Activated T-helper 1 cell treated with anti-CD3 and anti-CD28 coated beads, Interleukin-12 subunit alpha, Interleukin-12 subunit beta, Interleukin-2, Interleukin-4 antibody, amounts not matched to agents 30 ng/mL and 10 ng/mL and 1 ng/mL, durations not matched to agents 14 hours and 24 hours and 36 hours (primary cell): ENCODE data around the gene PRAF2. TPM values are rescaled to one million over a fixed set of nuclear protein-coding genes. Genes with fewer than 3 reads are reported as not detected.
A peak's percentile ranks its signal among the peaks of the same experiment; 100 is the strongest.

Source experiments
- DNase-seq: peaks from one replicate; pipeline ENCODE4 v3.0.0; 2021; ENCODE audit warnings: low spot score
- H3K27ac Mint-ChIP-seq: one replicate; pipeline ENCODE4 v1.8.0; 2021; ENCODE audit warnings: mild to moderate bottlenecking, mixed read lengths
- H3K27me3 Mint-ChIP-seq: one replicate; pipeline ENCODE4 v1.8.0; 2022; ENCODE audit warnings: mild to moderate bottlenecking, moderate library complexity, mixed read lengths; ENCODE audit not compliant: insufficient read depth
- H3K36me3 Mint-ChIP-seq: one replicate; pipeline ENCODE4 v1.8.0; 2021; ENCODE audit warnings: low read depth, mixed read lengths
- H3K4me1 Mint-ChIP-seq: one replicate; pipeline ENCODE4 v1.8.0; 2021; ENCODE audit warnings: low read depth, mixed read lengths
- H3K4me3 Mint-ChIP-seq: one replicate; pipeline ENCODE4 v1.8.0; 2021; ENCODE audit warnings: mild to moderate bottlenecking, moderate library complexity, mixed read lengths
- H3K9me3 Mint-ChIP-seq: one replicate; pipeline ENCODE4 v1.8.0; 2021; ENCODE audit warnings: mixed read lengths
- intact Hi-C: fragments of 100-400 bp; cut with micrococcal nuclease; formaldehyde crosslinking; loops from one replicate; pipeline ENCODE4 v1.15.1; 2024
- total RNA-seq: library from RNA; stranded (reverse); gene quantifications from 2 replicates; pipeline ENCODE4 v1.2.3, GENCODE V29; 2022

PRAF2 gene, protein sequence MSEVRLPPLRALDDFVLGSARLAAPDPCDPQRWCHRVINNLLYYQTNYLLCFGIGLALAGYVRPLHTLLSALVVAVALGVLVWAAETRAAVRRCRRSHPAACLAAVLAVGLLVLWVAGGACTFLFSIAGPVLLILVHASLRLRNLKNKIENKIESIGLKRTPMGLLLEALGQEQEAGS
- 14.9 and 15.4 TPM in 2 replicates for total RNA-seq

DNA sequence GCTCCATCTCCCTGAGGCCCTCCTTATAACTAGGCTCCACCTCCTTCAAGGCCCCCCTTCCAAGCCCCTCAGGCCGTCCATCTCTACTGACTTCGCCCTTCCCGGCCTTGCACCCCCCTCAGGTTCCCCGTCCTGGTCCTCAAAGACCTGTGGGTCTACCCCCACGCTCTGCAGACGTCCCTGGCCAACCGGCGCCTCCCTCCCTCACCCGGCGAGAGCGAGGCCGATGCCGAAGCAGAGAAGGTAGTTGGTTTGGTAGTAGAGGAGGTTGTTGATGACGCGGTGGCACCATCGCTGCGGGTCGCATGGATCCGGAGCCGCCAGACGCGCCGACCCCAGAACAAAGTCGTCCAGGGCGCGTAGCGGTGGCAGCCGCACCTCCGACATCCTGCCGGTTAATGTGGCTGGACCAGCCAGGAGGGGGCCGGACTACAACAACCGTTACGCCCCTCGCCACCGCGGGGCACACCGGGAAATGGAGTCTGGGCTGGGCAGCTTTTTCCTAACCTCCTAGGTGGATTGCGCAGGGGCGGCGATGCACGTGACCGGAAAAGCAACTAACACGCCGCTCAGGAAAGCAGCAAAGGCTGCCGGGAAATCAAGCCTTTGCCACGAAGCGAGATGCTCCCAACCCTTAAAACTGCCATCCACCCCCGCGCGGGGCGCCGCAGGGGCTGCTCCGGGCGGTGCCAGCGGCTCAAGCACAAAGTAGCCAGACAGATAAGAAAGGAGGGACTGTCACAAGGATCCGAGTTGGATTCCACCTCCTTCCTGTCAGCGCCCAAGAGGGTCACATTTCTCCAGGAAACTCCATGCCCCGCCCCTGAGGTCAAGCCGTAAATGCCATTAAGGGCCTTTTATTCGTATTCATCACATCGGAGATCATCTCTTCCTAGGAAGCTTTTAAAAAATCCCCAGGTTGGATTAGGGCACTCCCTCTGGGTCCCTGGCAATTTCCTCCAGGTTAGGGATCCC, at the start of gene PRAF2:
TSS of gene PRAF2 (minus strand) at position 402 of the 975 bp plus-strand sequence. CDS start at position 387, 15 bp downstream.
- peak within 1 kb of the TSS; percentile 74 for H3K27ac Mint-ChIP-seq
- peaks cover 27% of the 10 kb centered on the region for H3K36me3 Mint-ChIP-seq
- no peaks in the 10 kb centered on the region for H3K9me3 Mint-ChIP-seq
- peak; percentile 84 for DNase-seq
- no peaks in the 10 kb centered on the region for H3K27me3 Mint-ChIP-seq
- H3K4me3 Mint-ChIP-seq: peak within 1 kb of the TSS; percentile 84
- H3K4me1 Mint-ChIP-seq: peaks cover 12% of the 10 kb centered on the region
- intact Hi-C loops: loop anchor here (1.0 to 5.0 kb wide), 5 partner anchors 27 to 597 kb away; partner anchors contain the start of genes FTSJ1, GRIPAP1 and TFE3

DNA sequence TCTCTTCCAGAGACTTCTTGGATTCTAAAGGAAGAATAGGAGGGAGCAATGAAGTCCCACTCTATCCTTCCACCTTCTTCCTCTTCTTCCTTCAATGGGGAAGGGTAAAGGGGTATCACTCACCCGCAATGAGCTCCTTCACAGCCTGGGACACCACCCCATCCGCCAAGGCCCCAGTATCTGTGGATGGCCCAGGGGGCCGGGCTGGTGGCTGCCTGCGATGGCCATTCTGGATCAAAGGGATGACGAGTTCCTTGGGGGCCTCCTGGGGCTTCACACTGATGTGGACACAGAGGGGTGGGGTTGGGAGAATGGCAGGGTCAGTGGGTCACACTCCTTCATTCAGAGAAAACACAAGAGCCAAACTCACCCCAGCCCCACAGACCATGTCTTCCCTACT, 48.7 kb upstream of the PRAF2 start:
- DNase-seq: no peak
- peaks cover 29% of the 10 kb centered on the region for H3K4me1 Mint-ChIP-seq
- H3K9me3 Mint-ChIP-seq: no peaks in the 10 kb centered on the region
- peak overlapping the region; percentile 98 for H3K4me3 Mint-ChIP-seq
- peaks cover 26% of the 10 kb centered on the region for H3K36me3 Mint-ChIP-seq
- H3K27me3 Mint-ChIP-seq: no peaks in the 10 kb centered on the region
- H3K27ac Mint-ChIP-seq: peak overlapping the region; percentile 93
- intact Hi-C loops: loop anchor here (2.0 to 5.0 kb wide), 3 partner anchors 44 to 80 kb away; partner anchors contain the start of genes TFE3 and WDR45

DNA sequence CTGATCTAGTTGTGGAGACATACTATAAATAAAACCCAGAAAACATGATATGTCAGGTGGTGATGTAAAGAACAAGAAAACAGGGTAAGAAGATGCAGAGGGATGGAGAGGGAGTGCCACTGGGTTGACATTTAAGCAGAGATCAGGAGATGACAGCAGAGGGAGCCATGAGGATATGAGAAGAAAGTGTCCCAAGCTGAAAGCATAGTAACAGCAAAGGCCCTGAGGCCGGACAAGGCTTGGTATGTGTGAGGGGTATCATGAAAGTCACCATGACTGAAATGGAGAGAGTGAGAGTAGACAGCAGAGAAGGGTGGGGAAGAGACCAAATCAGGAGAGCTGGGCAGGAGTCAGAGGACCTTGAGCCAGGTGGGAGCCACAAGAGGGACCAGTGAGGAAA, 46.3 kb upstream of the PRAF2 start:
- no peaks in the 10 kb centered on the region for H3K27me3 Mint-ChIP-seq
- H3K9me3 Mint-ChIP-seq: no peaks in the 10 kb centered on the region
- H3K4me3 Mint-ChIP-seq: peak overlapping the region; percentile 69
- H3K27ac Mint-ChIP-seq: peak overlapping the region; percentile 71
- intact Hi-C loops: loop anchor here (5.0 kb wide), 1 partner anchor 78 kb away; the partner anchor contains the start of gene TFE3
- H3K4me1 Mint-ChIP-seq: peaks cover 40% of the 10 kb centered on the region
- no peak for DNase-seq
- H3K36me3 Mint-ChIP-seq: peaks cover 39% of the 10 kb centered on the region

DNA sequence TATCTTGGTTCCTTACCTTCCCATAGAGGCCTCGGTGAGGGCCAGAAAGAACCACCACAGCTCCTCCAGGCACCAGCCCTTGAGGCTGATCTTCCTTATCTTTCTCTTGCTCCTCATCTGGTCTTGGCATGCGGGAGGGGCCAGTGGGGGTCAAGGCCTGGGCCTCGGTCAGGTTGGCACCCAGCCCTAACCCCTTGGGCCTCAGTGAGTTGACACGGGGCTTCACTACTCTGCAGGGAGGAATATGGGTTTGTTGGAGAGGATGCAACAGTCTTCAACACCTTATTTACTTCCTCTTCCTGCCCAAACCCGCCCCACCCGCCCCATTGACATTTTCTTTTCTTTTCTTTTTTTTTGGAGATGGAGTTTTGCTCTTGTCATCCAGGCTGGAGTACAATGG, 43.8 kb upstream of the PRAF2 start:
- Mint-ChIP-seq H3K9me3 (no peaks in the 10 kb centered on the region), H3K4me3 (peak overlapping the region; percentile 88), H3K36me3 (peaks cover 34% of the 10 kb centered on the region), H3K4me1 (peaks cover 31% of the 10 kb centered on the region), H3K27me3 (no peaks in the 10 kb centered on the region), H3K27ac (peak overlapping the region; percentile 94)
- intact Hi-C loops: no loop called here
- DNase-seq: no peak

DNA sequence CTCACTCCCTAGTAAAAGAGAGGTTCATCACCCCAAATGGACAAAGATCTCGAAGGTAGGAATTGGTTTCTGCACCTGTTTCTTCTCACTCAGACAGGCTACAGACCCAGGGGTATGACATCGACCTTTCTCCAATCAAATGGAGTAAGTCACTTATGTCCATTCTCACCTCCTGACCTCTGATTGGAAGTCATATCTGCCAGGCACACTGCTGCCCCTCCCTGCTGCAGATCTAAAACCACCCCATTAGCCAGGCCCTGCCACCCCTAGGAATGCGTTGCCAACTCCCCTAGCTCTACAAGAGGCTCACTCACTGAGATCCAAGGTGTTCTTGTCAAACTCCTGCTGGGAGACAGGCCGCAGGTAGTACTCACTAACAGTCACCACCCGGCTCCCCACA, 42.9 kb upstream of the PRAF2 start:
- no peak for DNase-seq
- no peaks in the 10 kb centered on the region for H3K9me3 Mint-ChIP-seq
- H3K4me1 Mint-ChIP-seq: peaks cover 29% of the 10 kb centered on the region
- H3K4me3 Mint-ChIP-seq: peak overlapping the region; percentile 42
- intact Hi-C loops: no loop called here
- H3K36me3 Mint-ChIP-seq: peaks cover 37% of the 10 kb centered on the region
- peak overlapping the region; percentile 76 for H3K27ac Mint-ChIP-seq
- H3K27me3 Mint-ChIP-seq: no peaks in the 10 kb centered on the region

DNA sequence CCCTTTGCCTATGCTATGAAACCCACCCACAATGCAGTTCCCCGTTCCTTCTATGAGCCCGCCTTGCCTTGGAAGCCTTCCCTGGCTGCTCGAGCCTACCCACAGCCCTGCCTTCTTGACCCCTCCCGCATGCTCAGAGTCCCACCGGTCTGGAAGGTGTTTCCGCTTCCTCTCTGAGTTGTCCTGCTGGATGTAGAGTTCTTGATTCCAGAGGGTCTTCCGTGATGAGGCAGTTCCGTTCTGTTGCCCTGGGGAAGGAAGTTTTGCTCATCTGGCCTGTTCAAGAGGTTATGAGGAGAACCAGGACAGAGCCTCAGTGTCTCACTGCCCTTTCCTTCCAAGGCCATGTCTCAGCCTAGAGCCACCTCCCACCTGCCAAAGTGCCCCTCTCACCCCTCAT, 42.3 kb upstream of the PRAF2 start:
- intact Hi-C loops: no loop called here
- DNase-seq: no peak
- no peaks in the 10 kb centered on the region for H3K9me3 Mint-ChIP-seq
- no peak overlapping the region for H3K27ac Mint-ChIP-seq
- peaks cover 25% of the 10 kb centered on the region for H3K4me1 Mint-ChIP-seq
- H3K36me3 Mint-ChIP-seq: peaks cover 33% of the 10 kb centered on the region
- H3K4me3 Mint-ChIP-seq: no peak overlapping the region
- H3K27me3 Mint-ChIP-seq: no peaks in the 10 kb centered on the region

DNA sequence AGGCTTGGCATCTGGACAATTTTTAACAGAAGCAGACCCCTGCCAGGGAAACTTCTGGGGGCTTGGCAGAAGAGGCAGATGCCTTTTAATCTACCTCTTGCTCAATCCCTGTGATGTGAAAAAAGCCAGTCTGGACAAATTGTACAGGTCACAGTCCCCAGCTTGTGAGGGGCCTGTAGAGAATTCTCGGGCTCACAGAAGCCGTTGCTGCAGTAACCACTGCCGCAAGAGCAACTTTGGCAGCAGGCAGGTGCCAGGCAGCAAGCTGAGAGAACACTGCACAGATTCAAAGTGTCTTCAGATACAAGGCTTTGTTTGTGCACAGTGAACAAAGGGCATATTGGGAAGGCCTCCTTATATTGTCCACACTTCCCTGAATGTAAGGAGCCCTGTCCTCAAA, 38.0 kb upstream of the PRAF2 start:
- DNase-seq: no peak
- H3K36me3 Mint-ChIP-seq: peaks cover 28% of the 10 kb centered on the region
- H3K27ac Mint-ChIP-seq: no peak overlapping the region
- H3K27me3 Mint-ChIP-seq: no peaks in the 10 kb centered on the region
- H3K9me3 Mint-ChIP-seq: no peaks in the 10 kb centered on the region
- intact Hi-C loops: no loop called here
- no peak overlapping the region for H3K4me3 Mint-ChIP-seq
- H3K4me1 Mint-ChIP-seq: peaks cover 6% of the 10 kb centered on the region

DNA sequence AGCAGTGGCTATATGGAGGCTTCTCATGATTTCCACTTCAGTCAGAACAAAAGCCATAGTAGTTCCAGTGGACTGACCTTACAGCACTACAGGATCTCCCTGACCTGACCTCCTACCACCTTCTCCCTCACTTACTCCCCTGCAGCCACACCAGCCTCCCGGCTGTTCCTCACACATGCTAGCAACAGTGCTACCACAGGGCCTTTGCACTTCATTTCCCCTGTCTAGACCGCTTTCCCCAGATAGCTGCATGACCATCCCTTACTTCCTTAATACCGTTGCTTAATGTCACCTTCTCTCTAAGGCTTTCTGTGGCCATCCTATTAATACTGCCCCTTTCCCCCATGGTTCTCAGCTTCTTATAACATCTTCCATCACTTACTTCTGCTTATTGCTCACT, 36.6 kb upstream of the PRAF2 start:
- H3K36me3 Mint-ChIP-seq: peaks cover 19% of the 10 kb centered on the region
- no peaks in the 10 kb centered on the region for H3K27me3 Mint-ChIP-seq
- DNase-seq: no peak
- H3K4me3 Mint-ChIP-seq: no peak overlapping the region
- intact Hi-C loops: no loop called here
- no peaks in the 10 kb centered on the region for H3K9me3 Mint-ChIP-seq
- H3K27ac Mint-ChIP-seq: no peak overlapping the region
- H3K4me1 Mint-ChIP-seq: no peaks in the 10 kb centered on the region

DNA sequence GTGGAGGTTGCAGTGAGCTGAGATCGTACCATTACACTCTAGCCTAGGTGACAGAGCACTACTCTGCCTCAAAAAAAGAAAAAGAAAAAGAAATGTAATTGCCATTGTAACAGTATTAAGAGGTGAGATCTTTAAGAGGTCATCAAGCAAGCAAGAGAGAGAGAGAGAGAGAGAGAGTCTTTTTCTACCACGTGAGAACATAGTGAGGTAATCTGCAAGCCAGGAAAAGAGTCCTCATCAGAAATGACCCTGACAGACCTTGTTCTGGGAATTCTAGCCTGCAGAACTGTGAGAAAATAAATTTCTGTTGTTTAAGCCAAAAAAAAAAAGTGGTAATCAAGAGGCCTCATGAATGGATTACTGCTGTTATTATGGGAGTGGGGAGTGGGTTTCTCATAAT, 34.8 kb upstream of the PRAF2 start:
- H3K9me3 Mint-ChIP-seq: no peaks in the 10 kb centered on the region
- peaks cover 20% of the 10 kb centered on the region for H3K36me3 Mint-ChIP-seq
- intact Hi-C loops: no loop called here
- H3K4me1 Mint-ChIP-seq: no peaks in the 10 kb centered on the region
- no peak overlapping the region for H3K4me3 Mint-ChIP-seq
- H3K27ac Mint-ChIP-seq: no peak overlapping the region
- no peaks in the 10 kb centered on the region for H3K27me3 Mint-ChIP-seq
- no peak for DNase-seq

DNA sequence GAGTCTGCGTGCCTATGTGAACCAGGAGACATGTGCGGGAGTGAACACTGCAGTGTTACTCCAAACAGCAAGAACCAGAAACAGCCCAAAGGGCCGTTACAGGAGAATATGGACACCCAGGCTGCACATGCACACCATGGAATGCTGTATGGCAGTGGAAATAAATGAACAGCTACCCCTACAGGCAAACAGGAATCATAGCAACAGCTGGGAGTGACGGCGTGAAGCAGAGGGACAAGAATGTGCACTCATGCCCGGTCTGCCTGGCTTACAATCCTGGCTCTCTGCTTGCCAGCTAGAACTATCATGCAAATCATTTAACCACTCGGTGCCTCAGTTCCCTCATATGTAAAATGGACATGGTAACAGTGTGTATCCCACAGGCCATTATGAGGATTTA, 33.1 kb upstream of the PRAF2 start:
- Mint-ChIP-seq H3K4me1 (no peaks in the 10 kb centered on the region), H3K27ac (no peak overlapping the region), H3K4me3 (no peak overlapping the region), H3K9me3 (no peaks in the 10 kb centered on the region), H3K36me3 (peaks cover 14% of the 10 kb centered on the region), H3K27me3 (no peaks in the 10 kb centered on the region)
- DNase-seq: no peak
- intact Hi-C loops: no loop called here

DNA sequence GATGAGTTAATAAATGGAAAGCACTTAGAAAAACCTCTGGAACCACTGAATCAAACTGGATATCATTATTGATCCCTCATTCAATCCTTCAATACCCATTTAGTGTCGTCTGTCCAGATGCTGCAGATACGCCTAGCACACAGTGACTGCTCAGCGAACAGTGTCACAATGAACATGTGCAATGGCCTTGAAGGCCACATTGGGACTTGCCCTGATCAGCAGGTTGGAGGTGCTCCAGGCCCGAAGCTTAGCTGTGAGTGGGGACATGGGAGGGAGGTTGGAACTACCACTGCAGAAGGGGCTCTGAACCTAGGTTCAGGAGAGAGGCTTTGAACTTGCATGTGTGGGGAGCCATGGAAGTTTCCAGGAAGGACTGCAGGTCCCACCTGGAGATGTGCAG, 32.5 kb upstream of the PRAF2 start:
- Mint-ChIP-seq H3K27me3 (no peaks in the 10 kb centered on the region), H3K27ac (no peak overlapping the region), H3K9me3 (no peaks in the 10 kb centered on the region), H3K36me3 (peaks cover 13% of the 10 kb centered on the region), H3K4me1 (no peaks in the 10 kb centered on the region), H3K4me3 (no peak overlapping the region)
- intact Hi-C loops: no loop called here
- no peak for DNase-seq

DNA sequence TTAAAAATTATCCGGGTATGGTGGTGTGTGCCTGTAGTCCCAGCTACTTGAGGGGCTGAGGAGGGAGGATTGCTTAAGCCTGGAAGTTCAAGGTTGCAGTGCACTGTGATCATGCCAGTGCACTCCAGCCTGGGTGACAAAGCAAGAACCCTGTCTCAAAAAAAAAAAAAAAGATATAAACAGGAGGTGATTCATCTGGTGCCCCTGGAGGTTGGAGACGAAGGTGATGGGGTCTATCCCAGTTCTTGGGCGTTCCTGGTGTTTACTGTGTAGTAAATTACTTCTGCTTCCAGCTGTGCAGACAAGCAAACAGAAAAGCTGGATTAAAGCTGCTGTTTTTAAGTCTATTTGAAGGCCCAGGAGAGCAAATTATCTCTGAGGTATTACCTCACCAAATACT, 29.8 kb upstream of the PRAF2 start:
- Mint-ChIP-seq H3K36me3 (peaks cover 6% of the 10 kb centered on the region), H3K4me3 (no peak overlapping the region), H3K9me3 (no peaks in the 10 kb centered on the region), H3K4me1 (no peaks in the 10 kb centered on the region), H3K27me3 (no peaks in the 10 kb centered on the region), H3K27ac (no peak overlapping the region)
- DNase-seq: no peak
- intact Hi-C loops: loop anchor here (5.0 kb wide), 3 partner anchors 131 to 206 kb away; partner anchors contain the start of genes KCND1, PQBP1 and TIMM17B

DNA sequence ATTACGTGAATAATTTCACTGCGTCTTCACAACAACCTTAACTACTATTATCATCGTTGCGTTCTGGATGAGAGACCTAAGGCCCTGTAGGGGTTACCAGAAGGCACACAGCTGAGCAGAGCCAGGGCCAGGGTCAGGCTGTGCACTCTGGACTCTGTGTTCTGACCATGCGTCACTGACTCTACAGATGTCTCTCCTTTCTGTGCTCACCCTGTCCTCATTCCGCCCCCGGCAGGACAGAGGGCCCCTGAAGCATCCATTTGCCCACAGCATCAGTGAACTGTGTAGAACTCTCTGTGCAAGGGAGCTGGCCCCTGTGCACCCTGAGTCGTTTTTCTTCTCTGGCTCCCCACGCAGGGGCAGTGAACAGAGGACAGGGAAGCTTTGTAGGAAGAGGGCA, 28.4 kb upstream of the PRAF2 start:
- peak overlapping the region; percentile 90 for H3K4me3 Mint-ChIP-seq
- peaks cover 4% of the 10 kb centered on the region for H3K36me3 Mint-ChIP-seq
- H3K27me3 Mint-ChIP-seq: no peaks in the 10 kb centered on the region
- H3K4me1 Mint-ChIP-seq: no peaks in the 10 kb centered on the region
- peak overlapping the region; percentile 87 for H3K27ac Mint-ChIP-seq
- no peak for DNase-seq
- intact Hi-C loops: loop anchor here (5.0 kb wide), 3 partner anchors 130 to 205 kb away; partner anchors contain the start of genes KCND1, PQBP1 and TIMM17B
- no peaks in the 10 kb centered on the region for H3K9me3 Mint-ChIP-seq
